AG04449 (cell line): ENCODE measurements around the gene LDHA.
A peak's percentile ranks its signal among the peaks of the same experiment; 100 is the strongest.

Experiments used
- CTCF ChIA-PET: fragments of 350-600 bp; formaldehyde crosslinking; extraction: SDS; loops from one replicate; lab custom pipeline; 2021; ENCODE audit warnings: antibody characterized with exemption; lab: Yijun Ruan, JAX
- POLR2A ChIA-PET: fragments of 400-600, 350-600 bp; formaldehyde crosslinking; extraction: SDS; loops from one replicate; lab custom pipeline; 2020; ENCODE audit warnings: antibody characterized with exemption, inconsistent platforms; lab: Yijun Ruan, JAX
- DNase-seq: peaks from one replicate; pipeline ENCODE4 v3.0.0-alpha.2; 2010; ENCODE audit warnings: low read depth, low spot score
- H3K4me3 ChIP-seq: 2 replicates; pipeline ENCODE4 v1.5.1; 2011; ENCODE audit warnings: low read depth, mild to moderate bottlenecking, control low read depth, low read length
- CTCF ChIP-seq: IDR thresholded peaks from one replicate; pipeline ENCODE4 v1.5.1; 2011; ENCODE audit warnings: mild to moderate bottlenecking, moderate library complexity, low read length, control low read depth, inconsistent platforms; ENCODE audit not compliant: insufficient read depth; ENCODE audit errors: missing control alignments

Gene LDHA

GRCh38 chr11:18384157-18384641, 10.2 kb upstream of the LDHA start:
- CTCF ChIA-PET: interaction anchor here (0.8 to 2.1 kb wide), 4 partner anchors 9 to 140 kb away, joined by 3 to 8 read pairs (median 3); partner anchors contain the start of gene LDHA
- no peak for TF ChIP-seq CTCF
- POLR2A ChIA-PET: interaction anchor here (1.1 to 6.5 kb wide), 7 partner anchors 12 to 142 kb away, joined by 3 to 226 read pairs (median 11); partner anchors contain the start of genes HPS5, LDHA and TSG101
- peak; percentile 65 for DNase-seq
- H3K4me3 ChIP-seq: no peak overlapping the region

GRCh38 chr11:18390088-18390487, 4.3 kb upstream of the LDHA start:
- ChIA-PET POLR2A (no interaction called here), CTCF (no interaction called here)
- TF ChIP-seq CTCF: no peak
- DNase-seq: no peak
- no peak overlapping the region for H3K4me3 ChIP-seq

GRCh38 chr11:18392434-18393321, 1.7 kb upstream of the LDHA start:
- TF ChIP-seq CTCF: no peak
- POLR2A ChIA-PET: interaction anchor here (4.8 to 5.5 kb wide), 2 partner anchors 9 to 45 kb away, joined by 46 to 226 read pairs; no protein-coding TSS in a partner anchor
- no peak overlapping the region for H3K4me3 ChIP-seq
- CTCF ChIA-PET: no interaction called here
- DNase-seq: no peak

GRCh38 chr11:18393581-18394274, 635 bp upstream of the LDHA start:
- no peak for TF ChIP-seq CTCF
- ChIA-PET POLR2A (interaction anchor here (0.6 to 5.5 kb wide), 21 partner anchors 10 to 133 kb away, joined by 3 to 226 read pairs (median 5); partner anchors contain the start of genes GTF2H1, HPS5, LDHC and TSG101), CTCF (interaction anchor here (1.0 to 2.5 kb wide), 4 partner anchors 10 to 150 kb away, joined by 3 to 5 read pairs (median 3); no protein-coding TSS in a partner anchor)
- H3K4me3 ChIP-seq: peak overlapping the region; percentile 100
- no peak for DNase-seq

- DNase-seq: no peak
- peak overlapping the region; percentile 100 for H3K4me3 ChIP-seq
- CTCF ChIA-PET: interaction anchor here (1.0 to 2.5 kb wide), 6 partner anchors 11 to 150 kb away, joined by 3 to 5 read pairs (median 3); no protein-coding TSS in a partner anchor
- POLR2A ChIA-PET: interaction anchor here (0.6 to 5.5 kb wide), 25 partner anchors 10 to 239 kb away, joined by 3 to 226 read pairs (median 5); partner anchors contain the start of genes GTF2H1, HPS5, SPTY2D1 and TSG101
- TF ChIP-seq CTCF: no peak
Measured at GRCh38 chr11:18394928-18395734, 768 bp downstream of the LDHA start.
